ENCODE data around the gene IL17D.
"Not testable (repeated sequence)": the region's sequence is repeated elsewhere in the genome, so short reads cannot be mapped to it uniquely, and the experiment has no call there.

DNA sequence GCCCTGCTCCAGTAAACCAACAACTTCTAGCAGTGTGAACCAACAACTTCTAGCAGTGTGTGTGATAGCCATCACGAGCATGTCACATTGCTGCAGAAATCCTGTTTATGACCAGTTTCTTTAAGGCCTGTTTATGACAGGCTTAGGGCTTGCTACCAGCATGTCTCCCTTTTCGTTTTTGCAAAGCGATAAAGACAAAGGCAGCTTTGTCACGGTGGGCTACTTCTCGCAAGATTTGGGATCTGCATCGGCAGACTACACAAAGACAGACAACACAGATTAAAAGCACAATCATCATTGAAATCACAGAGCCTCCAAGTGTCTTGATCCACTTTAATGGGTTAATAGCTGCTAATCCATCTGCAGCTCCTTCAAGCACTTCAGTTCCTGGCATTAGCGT lies 24.9 kb upstream of the IL17D start:
- TF ChIP-seq EZH2 (IDR thresholded peaks at IDR 0.05); POLR2AphosphoS5 (IDR thresholded peaks at IDR 0.05; ENCODE audit: borderline replicate concordance, low read depth, low read length): not testable (repeated sequence)
